HG02571 (cell line): ENCODE results near the gene GOPC.
A peak's percentile ranks its signal among the peaks of the same experiment; 100 is the strongest.
"Not testable (repeated sequence)": the region's sequence is repeated elsewhere in the genome, so short reads cannot be mapped to it uniquely, and the experiment has no call there.

ENCODE experiments used
- ATAC-seq: cut with Tn5 transposase; IDR thresholded peaks from one replicate; pipeline ENCODE4 v1.9.1; 2021; ENCODE audit warnings: mild to moderate bottlenecking, moderate library complexity; ENCODE audit not compliant: unreplicated experiment

The GOPC gene

GRCh38 chr6:117602151-117602898 lies at the start of gene GOPC:
Gene GOPC, minus strand, starts transcription at chr6:117602511. Its CDS starts 223 bp downstream, at chr6:117602288.
- peak; percentile 91 for ATAC-seq

- ATAC-seq, result not testable (repeated sequence)
These were observed 49.7 kb upstream of the GOPC start for GRCh38 chr6:117651984-117652383.

GRCh38 chr6:117642976-117643375 lies 40.7 kb upstream of the GOPC start:
- ATAC-seq, result no peak

GRCh38 chr6:117637770-117638169 lies 35.5 kb upstream of the GOPC start:
- no peak for ATAC-seq

- no peak for ATAC-seq
These were observed 26.9 kb upstream of the GOPC start for GRCh38 chr6:117629119-117629660.

- ATAC-seq, result no peak
These were observed 25.2 kb upstream of the GOPC start for GRCh38 chr6:117627533-117627932.

- no peak for ATAC-seq
These were observed 22.7 kb upstream of the GOPC start for GRCh38 chr6:117624869-117625481.

- ATAC-seq, result no peak
These were observed 16.9 kb upstream of the GOPC start for GRCh38 chr6:117619178-117619577.

GRCh38 chr6:117617210-117618035 lies 15.1 kb upstream of the GOPC start:
- ATAC-seq, result no peak

GRCh38 chr6:117616391-117617209 lies 14.3 kb upstream of the GOPC start:
- no peak for ATAC-seq

- ATAC-seq, result no peak
These were observed 13.6 kb upstream of the GOPC start for GRCh38 chr6:117615750-117616390.

GRCh38 chr6:117613920-117614560 lies 11.7 kb upstream of the GOPC start:
- ATAC-seq, result no peak

- peak; percentile 30 for ATAC-seq
These were observed 5.2 kb upstream of the GOPC start for GRCh38 chr6:117607511-117607910.

- ATAC-seq, result peak; percentile 34
These were observed 3.0 kb upstream of the GOPC start for GRCh38 chr6:117605169-117605826.

GRCh38 chr6:117603821-117604220 lies 1.5 kb upstream of the GOPC start:
- no peak for ATAC-seq

GRCh38 chr6:117602899-117603588 lies 733 bp upstream of the GOPC start:
- no peak for ATAC-seq

- ATAC-seq, result peak; percentile 22
These were observed 530 bp downstream of the GOPC start for GRCh38 chr6:117601811-117602150.

- ATAC-seq, result no peak
These were observed 2.1 kb downstream of the GOPC start for GRCh38 chr6:117600008-117600743.
